Activated T-cell treated with anti-CD3 and anti-CD28 coated beads, Interleukin-2, amount 50 U/mL, for 72 hours (primary cell): ENCODE results near the gene ADGRV1. TPM values are rescaled to one million over a fixed set of nuclear protein-coding genes. Genes with fewer than 3 reads are reported as not detected.
"Not testable (repeated sequence)": the region's sequence is repeated elsewhere in the genome, so short reads cannot be mapped to it uniquely, and the experiment has no call there.

Experiments
- ATAC-seq, 2 donors: fragments of 150-1000 bp; cut with Tn5 transposase; replicated peaks in 1 of 2; 2 replicates each; pipeline ENCODE4 v1.10.0; 2021; ENCODE audit warnings: moderate library complexity in 2 of 2, mild to moderate bottlenecking in 1 of 2
- DNase-seq, 2 donors: peaks; one replicate each; pipeline ENCODE4 v3.0.0; 2021 to 2022; ENCODE audit warnings: mixed read lengths in 1 of 2
- H3K27ac Mint-ChIP-seq: one replicate; pipeline ENCODE4 v1.8.0; 2022; ENCODE audit warnings: mild to moderate bottlenecking, moderate library complexity, mixed read lengths
- H3K27me3 Mint-ChIP-seq: one replicate; pipeline ENCODE4 v1.8.0; 2022; ENCODE audit warnings: low read depth, mixed read lengths
- H3K36me3 Mint-ChIP-seq, 2 donors: one replicate each; pipeline ENCODE4 v1.8.0; 2022; ENCODE audit warnings: mixed read lengths in 2 of 2, mild to moderate bottlenecking in 1 of 2; ENCODE audit not compliant: insufficient read depth in 2 of 2
- H3K4me1 Mint-ChIP-seq: one replicate; pipeline ENCODE4 v1.8.0; 2022; ENCODE audit warnings: low read depth, mixed read lengths
- H3K4me3 Mint-ChIP-seq, 2 donors: one replicate each; pipeline ENCODE4 v1.8.0; 2022; ENCODE audit warnings: mild to moderate bottlenecking in 2 of 2, mixed read lengths in 2 of 2, moderate library complexity in 2 of 2
- H3K9me3 Mint-ChIP-seq, 2 donors: one replicate each; pipeline ENCODE4 v1.8.0; 2022; ENCODE audit warnings: mixed read lengths in 2 of 2
- total RNA-seq, 2 donors: library from RNA; stranded (reverse); gene quantifications; one replicate each; pipeline ENCODE4 v1.2.3, GENCODE V29; 2022

Gene ADGRV1
- total RNA-seq, 2 donors from 2014 or later: 0.12 to 0.21 TPM

GRCh38 chr5:90962481-90962880, 403.9 kb downstream of the ADGRV1 start:
- DNase-seq: no peak
- Mint-ChIP-seq H3K27me3 (peaks cover 63% of the 10 kb centered on the region), H3K4me3 (no peak overlapping the region), H3K9me3 (peaks cover 0 to 1% of the 10 kb centered on the region in 2 donors), H3K27ac (no peak overlapping the region), H3K36me3 (peaks cover 0 to 4% of the 10 kb centered on the region in 2 donors), H3K4me1 (peaks cover 18% of the 10 kb centered on the region)
- no peak for ATAC-seq

DNA sequence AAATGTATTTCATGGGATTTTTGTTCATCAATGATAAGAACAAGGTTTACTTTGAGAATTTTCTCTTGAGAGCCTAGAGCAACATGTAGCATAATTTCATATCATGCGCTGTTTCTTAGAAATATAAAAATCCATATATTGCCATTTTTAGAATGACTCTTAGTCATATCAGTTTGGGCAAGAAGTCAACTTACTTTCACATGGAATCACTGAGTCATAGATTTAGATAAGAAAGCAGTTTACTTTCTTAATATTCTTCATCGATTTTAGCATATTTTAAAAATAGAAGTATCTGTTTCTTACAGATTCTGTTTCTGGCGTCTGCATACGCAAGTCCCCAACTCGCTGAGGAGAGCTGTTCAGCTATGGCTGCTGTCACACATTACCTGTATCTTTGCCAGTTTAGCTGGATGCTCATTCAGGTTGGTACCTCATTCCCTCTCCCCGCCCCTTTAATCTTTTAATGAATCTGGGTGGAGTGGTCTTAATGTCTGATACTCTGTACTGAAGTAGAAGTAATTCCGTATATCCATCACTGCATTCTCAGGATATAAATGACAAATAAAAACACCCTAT, 406.6 kb downstream of the ADGRV1 start:
- peaks cover 0 to 1% of the 10 kb centered on the region in 2 donors for H3K9me3 Mint-ChIP-seq
- ATAC-seq: no peak
- peaks cover 64% of the 10 kb centered on the region for H3K27me3 Mint-ChIP-seq
- no peak for DNase-seq
- H3K36me3 Mint-ChIP-seq: peaks cover 0 to 4% of the 10 kb centered on the region in 2 donors
- no peak overlapping the region for H3K4me3 Mint-ChIP-seq
- no peak overlapping the region for H3K27ac Mint-ChIP-seq
- peaks cover 18% of the 10 kb centered on the region for H3K4me1 Mint-ChIP-seq

- H3K4me3 Mint-ChIP-seq: no peak overlapping the region
- no peak for DNase-seq
- peaks cover 2 to 8% of the 10 kb centered on the region in 2 donors for H3K36me3 Mint-ChIP-seq
- no peak overlapping the region for H3K27ac Mint-ChIP-seq
- H3K9me3 Mint-ChIP-seq: peaks cover 3 to 9% of the 10 kb centered on the region in 2 donors
- no peak for ATAC-seq
- peaks cover 18% of the 10 kb centered on the region for H3K4me1 Mint-ChIP-seq
- peaks cover 69% of the 10 kb centered on the region for H3K27me3 Mint-ChIP-seq
Measured at GRCh38 chr5:90967443-90967842, 408.8 kb downstream of the ADGRV1 start.

DNA sequence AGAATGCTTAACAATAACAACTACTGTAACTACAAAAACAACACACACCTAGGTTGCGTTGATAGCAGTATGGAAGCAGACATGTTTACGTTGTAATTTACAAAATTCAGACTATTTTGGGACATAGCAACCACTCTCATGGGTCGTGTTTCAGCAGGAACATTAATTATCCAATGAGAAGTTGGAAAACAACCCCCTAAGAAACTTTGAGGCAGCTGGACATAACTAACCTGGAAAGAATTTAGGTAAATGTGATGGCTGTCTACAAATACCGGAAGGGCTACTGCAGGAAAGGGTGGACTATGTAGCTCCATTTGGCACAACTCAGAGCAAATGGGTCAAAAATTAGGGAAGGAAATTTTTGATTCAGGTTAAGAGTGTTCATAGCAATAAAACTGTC, 409.3 kb downstream of the ADGRV1 start:
- no peak overlapping the region for H3K4me3 Mint-ChIP-seq
- no peak overlapping the region for H3K27ac Mint-ChIP-seq
- ATAC-seq (no peak), DNase-seq (no peak)
- H3K4me1 Mint-ChIP-seq: peaks cover 18% of the 10 kb centered on the region
- H3K36me3 Mint-ChIP-seq: peaks cover 2 to 8% of the 10 kb centered on the region in 2 donors
- H3K27me3 Mint-ChIP-seq: peaks cover 72% of the 10 kb centered on the region
- peaks cover 3 to 9% of the 10 kb centered on the region in 2 donors for H3K9me3 Mint-ChIP-seq

DNA sequence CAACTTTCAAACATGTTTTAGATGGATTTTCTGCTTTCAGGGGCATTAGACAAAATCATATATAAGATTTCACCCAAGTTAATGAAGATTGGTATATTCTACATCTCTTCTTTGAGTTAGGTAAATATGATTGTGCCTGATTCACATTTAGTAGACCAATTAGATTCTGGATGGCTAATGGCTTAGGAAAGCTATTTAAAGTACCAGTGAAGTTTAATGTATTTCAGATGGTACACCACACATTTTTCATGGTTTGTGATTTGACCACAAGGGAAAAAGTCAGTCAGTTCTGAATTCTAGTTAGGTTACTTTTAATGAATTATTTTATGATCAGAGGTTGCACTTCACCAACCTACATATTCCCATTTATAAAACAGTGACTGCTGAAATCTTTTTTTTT, 409.7 kb downstream of the ADGRV1 start:
- Mint-ChIP-seq H3K4me3 (no peak overlapping the region), H3K27me3 (peaks cover 73% of the 10 kb centered on the region), H3K9me3 (peaks cover 3 to 9% of the 10 kb centered on the region in 2 donors), H3K27ac (no peak overlapping the region), H3K36me3 (peaks cover 2 to 8% of the 10 kb centered on the region in 2 donors), H3K4me1 (peaks cover 18% of the 10 kb centered on the region)
- no peak for ATAC-seq
- no peak for DNase-seq

GRCh38 chr5:90969945-90970344, 411.3 kb downstream of the ADGRV1 start:
- not testable (repeated sequence) for ATAC-seq, H3K36me3 Mint-ChIP-seq, H3K27ac Mint-ChIP-seq

GRCh38 chr5:90981177-90981576, 422.6 kb downstream of the ADGRV1 start:
- H3K27ac Mint-ChIP-seq: no peak overlapping the region
- no peaks in the 10 kb centered on the region for H3K27me3 Mint-ChIP-seq
- no peaks in the 10 kb centered on the region for H3K4me1 Mint-ChIP-seq
- DNase-seq (no peak), ATAC-seq (no peak)
- H3K36me3 Mint-ChIP-seq: no peaks in the 10 kb centered on the region
- no peaks in the 10 kb centered on the region for H3K9me3 Mint-ChIP-seq
- no peak overlapping the region for H3K4me3 Mint-ChIP-seq

More at GRCh38 chr5:90969945-90970344, 411.3 kb downstream of the ADGRV1 start:
- H3K27me3 Mint-ChIP-seq: peaks cover 64% of the 10 kb centered on the region
- not testable (repeated sequence) for DNase-seq, H3K9me3 Mint-ChIP-seq, H3K4me3 Mint-ChIP-seq
- peaks cover 11% of the 10 kb centered on the region for H3K4me1 Mint-ChIP-seq

DNA sequence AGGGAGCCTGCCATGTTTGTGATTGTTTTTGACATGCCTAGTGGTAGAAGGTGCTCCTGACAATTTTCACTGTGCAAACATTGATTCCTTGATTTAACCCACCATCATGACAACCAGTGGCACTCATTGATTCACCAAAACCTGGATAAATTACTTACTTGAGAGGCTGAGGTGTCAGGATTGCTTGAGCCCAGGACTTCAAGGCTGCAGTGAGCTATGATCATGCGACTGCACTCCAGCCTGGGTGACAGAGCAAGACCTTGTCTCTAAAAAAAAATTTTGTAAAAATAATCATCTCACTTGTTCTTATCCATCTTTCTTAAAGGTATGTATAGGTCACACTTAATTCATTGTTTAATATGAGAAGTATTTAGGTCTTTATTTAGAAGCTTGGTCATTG, 423.2 kb downstream of the ADGRV1 start:
- DNase-seq: no peak
- Mint-ChIP-seq H3K4me1 (no peaks in the 10 kb centered on the region), H3K27ac (no peak overlapping the region), H3K27me3 (no peaks in the 10 kb centered on the region), H3K36me3 (no peaks in the 10 kb centered on the region), H3K4me3 (no peak overlapping the region), H3K9me3 (no peaks in the 10 kb centered on the region)
- ATAC-seq: no peak

- no peaks in the 10 kb centered on the region for H3K9me3 Mint-ChIP-seq
- H3K4me1 Mint-ChIP-seq: no peaks in the 10 kb centered on the region
- no peaks in the 10 kb centered on the region for H3K27me3 Mint-ChIP-seq
- H3K36me3 Mint-ChIP-seq: no peaks in the 10 kb centered on the region
- H3K4me3 Mint-ChIP-seq: no peak overlapping the region
- DNase-seq (no peak), ATAC-seq (no peak)
- no peak overlapping the region for H3K27ac Mint-ChIP-seq
Measured at GRCh38 chr5:90982576-90982975, 424.0 kb downstream of the ADGRV1 start.

DNA sequence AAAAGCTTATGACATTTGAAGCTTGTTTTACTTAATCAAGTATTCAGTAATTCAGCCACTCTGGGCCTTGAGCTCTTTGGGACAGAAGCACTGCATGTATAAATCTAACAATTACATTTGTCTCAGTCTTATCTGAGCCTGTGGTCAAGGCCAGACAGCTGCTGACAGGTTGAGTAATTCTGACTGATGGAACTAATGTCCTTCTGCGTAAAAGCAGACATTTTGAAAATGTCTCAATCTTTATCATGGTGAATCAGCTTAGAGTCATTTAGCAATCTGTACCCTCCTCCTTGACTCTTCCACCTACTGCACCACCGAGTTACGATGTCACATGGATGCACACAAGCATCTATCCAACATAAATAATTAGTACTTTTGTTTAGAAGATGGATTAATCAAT, 424.6 kb downstream of the ADGRV1 start:
- Mint-ChIP-seq H3K4me3 (no peak overlapping the region), H3K4me1 (no peaks in the 10 kb centered on the region), H3K9me3 (no peaks in the 10 kb centered on the region), H3K27me3 (no peaks in the 10 kb centered on the region), H3K27ac (no peak overlapping the region), H3K36me3 (no peaks in the 10 kb centered on the region)
- ATAC-seq (no peak), DNase-seq (no peak)

DNA sequence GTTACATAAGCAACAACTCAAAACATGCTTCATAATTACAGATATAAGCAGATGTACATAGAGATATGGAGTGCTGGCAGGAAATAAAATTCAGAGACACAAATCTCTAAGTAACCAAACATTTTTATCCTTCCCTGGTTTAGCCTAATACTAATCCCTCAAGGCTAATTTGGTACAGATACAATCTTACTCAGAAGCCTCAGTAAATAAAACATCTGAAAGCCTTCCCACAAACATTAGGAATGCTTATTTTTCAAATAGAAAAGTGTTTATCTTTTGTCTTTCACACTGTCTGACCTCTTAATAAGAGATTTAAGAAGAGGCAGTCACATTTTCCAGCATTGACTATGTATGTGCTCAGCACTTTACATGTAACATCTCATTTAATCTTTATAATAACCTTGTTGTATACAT, 425.1 kb downstream of the ADGRV1 start:
- ATAC-seq (no peak), DNase-seq (no peak)
- H3K9me3 Mint-ChIP-seq: no peaks in the 10 kb centered on the region
- no peaks in the 10 kb centered on the region for H3K36me3 Mint-ChIP-seq
- H3K4me1 Mint-ChIP-seq: no peaks in the 10 kb centered on the region
- H3K4me3 Mint-ChIP-seq: no peak overlapping the region
- H3K27ac Mint-ChIP-seq: no peak overlapping the region
- no peaks in the 10 kb centered on the region for H3K27me3 Mint-ChIP-seq

- H3K4me1 Mint-ChIP-seq: no peaks in the 10 kb centered on the region
- ATAC-seq: no peak
- H3K4me3 Mint-ChIP-seq: no peak overlapping the region
- H3K36me3 Mint-ChIP-seq: no peaks in the 10 kb centered on the region
- H3K27me3 Mint-ChIP-seq: no peaks in the 10 kb centered on the region
- no peak overlapping the region for H3K27ac Mint-ChIP-seq
- no peak for DNase-seq
- peaks cover 0 to 2% of the 10 kb centered on the region in 2 donors for H3K9me3 Mint-ChIP-seq
Measured at GRCh38 chr5:90985341-90985740, 426.7 kb downstream of the ADGRV1 start.

DNA sequence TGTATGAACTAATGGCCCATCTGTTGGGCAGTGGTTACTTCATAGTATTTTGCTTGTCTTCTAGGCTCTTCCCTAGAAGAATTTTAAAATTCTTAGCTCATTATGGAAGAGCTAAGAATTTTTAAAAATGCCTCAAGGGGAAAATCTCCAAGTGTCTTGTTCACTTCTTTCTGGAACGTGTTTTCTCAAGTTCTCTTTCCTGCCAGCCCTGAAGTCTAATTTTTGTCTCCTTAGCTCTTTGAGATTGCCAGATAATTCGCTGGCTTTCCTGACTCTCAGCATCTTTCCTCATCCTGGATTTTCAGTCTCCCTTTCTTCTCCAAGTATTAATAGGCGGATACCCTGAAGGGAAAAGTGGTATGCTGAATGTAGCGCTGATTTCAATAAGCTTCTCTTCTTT, 429.1 kb downstream of the ADGRV1 start:
- no peaks in the 10 kb centered on the region for H3K4me1 Mint-ChIP-seq
- DNase-seq: no peak
- no peak for ATAC-seq
- H3K27me3 Mint-ChIP-seq: no peaks in the 10 kb centered on the region
- peaks cover 0 to 2% of the 10 kb centered on the region in 2 donors for H3K9me3 Mint-ChIP-seq
- H3K36me3 Mint-ChIP-seq: no peaks in the 10 kb centered on the region
- no peak overlapping the region for H3K4me3 Mint-ChIP-seq
- H3K27ac Mint-ChIP-seq: no peak overlapping the region

DNA sequence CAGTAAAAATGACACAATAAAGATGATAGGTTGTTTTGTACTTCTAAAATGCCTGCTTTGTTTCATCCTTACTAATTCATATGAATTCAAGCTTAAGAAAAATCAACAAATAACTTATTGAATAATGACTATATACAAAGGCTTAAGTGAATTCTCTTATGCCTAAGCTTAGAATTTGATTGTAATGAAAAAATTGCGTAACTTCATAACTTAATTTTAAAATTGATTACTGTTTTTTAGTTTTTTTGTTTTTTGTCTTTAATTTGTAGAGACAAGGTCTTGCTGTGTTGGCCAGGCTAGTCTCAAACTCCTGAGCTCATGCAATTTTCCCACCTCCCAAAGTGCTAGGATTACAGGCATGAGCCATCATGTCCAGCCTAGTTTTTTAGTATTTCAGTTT, 432.6 kb downstream of the ADGRV1 start:
- Mint-ChIP-seq H3K36me3 (no peaks in the 10 kb centered on the region), H3K27me3 (no peaks in the 10 kb centered on the region), H3K4me1 (no peaks in the 10 kb centered on the region), H3K4me3 (no peak overlapping the region), H3K9me3 (peaks cover 2 to 4% of the 10 kb centered on the region in 2 donors), H3K27ac (no peak overlapping the region)
- ATAC-seq: no peak
- DNase-seq: no peak
